Common myeloid progenitor, CD34-positive (primary cell): ENCODE results near the gene NEUROD4. TPM values are rescaled to one million over a fixed set of nuclear protein-coding genes. Genes with fewer than 3 reads are reported as not detected.

Experiments
- CTCF ChIA-PET: fragments of 350-600 bp; sonication (Branson Sonifier 250); formaldehyde crosslinking; loops from one replicate; lab custom pipeline; 2021; ENCODE audit warnings: antibody characterized with exemption; lab: Charles Lee
- POLR2A ChIA-PET: fragments of 350-600 bp; sonication (Branson Sonifier 250); formaldehyde crosslinking; loops from one replicate; lab custom pipeline; 2021; ENCODE audit warnings: antibody characterized with exemption; lab: Charles Lee
- DNase-seq, 3 donors: peaks; one replicate each; pipeline versions ENCODE4 v3.0.0 to v3.0.0-alpha.2; 2013
- H3K27ac ChIP-seq, 2 experiments: 1 replicate in 1 of 2; 2 replicates in 1 of 2; pipeline ENCODE4 v1.7.0; 2013; ENCODE audit warnings: inconsistent platforms in 2 of 2, low read length in 2 of 2, mild to moderate bottlenecking in 2 of 2, low read depth in 1 of 2, moderate library complexity in 1 of 2; ENCODE audit not compliant: severe bottlenecking in 2 of 2, insufficient read depth in 1 of 2, poor library complexity in 1 of 2
- H3K27me3 ChIP-seq, 5 experiments: replicated peaks in 2 of 5; 1 replicate in 3 of 5; 2 replicates in 2 of 5; pipeline versions ENCODE4 v1.6.1 to v1.7.0; 2013; ENCODE audit warnings: low read length in 4 of 5, mild to moderate bottlenecking in 2 of 5, moderate library complexity in 2 of 5, inconsistent platforms in 1 of 5; ENCODE audit not compliant: insufficient read depth in 5 of 5, control insufficient read depth in 4 of 5
- H3K36me3 ChIP-seq, 4 experiments: 1 replicate in 2 of 4; 2 replicates in 2 of 4; pipeline versions ENCODE4 v1.6.1 to v1.7.0; 2013; ENCODE audit warnings: low read length in 3 of 4, control low read depth in 1 of 4, mild to moderate bottlenecking in 1 of 4; ENCODE audit not compliant: control insufficient read depth in 4 of 4, insufficient read depth in 4 of 4
- H3K4me1 ChIP-seq, 4 experiments: 1 replicate in 3 of 4; 2 replicates in 1 of 4; pipeline versions ENCODE4 v1.6.1 to v1.7.1; 2013; ENCODE audit warnings: low read length in 3 of 4, mild to moderate bottlenecking in 3 of 4, control low read depth in 1 of 4, inconsistent platforms in 1 of 4, moderate library complexity in 1 of 4; ENCODE audit not compliant: control insufficient read depth in 4 of 4, insufficient read depth in 4 of 4; ENCODE audit errors: control extremely low read depth in 1 of 4
- H3K4me3 ChIP-seq, 7 experiments: 1 replicate in 4 of 7; 2 replicates in 3 of 7; pipeline versions ENCODE4 v1.5.1 to v1.7.0; 2013; ENCODE audit warnings: mild to moderate bottlenecking in 7 of 7, low read length in 6 of 7, moderate library complexity in 6 of 7, inconsistent platforms in 2 of 7, low read depth in 2 of 7, control low read depth in 1 of 7; ENCODE audit not compliant: insufficient read depth in 4 of 7, control insufficient read depth in 1 of 7; ENCODE audit errors: extremely low read depth in 1 of 7
- H3K9me3 ChIP-seq, 5 experiments: 1 replicate in 4 of 5; 2 replicates in 1 of 5; pipeline versions ENCODE4 v1.6.1 to v1.7.1; 2013; ENCODE audit warnings: low read length in 4 of 5, mild to moderate bottlenecking in 2 of 5, inconsistent platforms in 1 of 5, low read depth in 1 of 5, moderate library complexity in 1 of 5; ENCODE audit not compliant: control insufficient read depth in 4 of 5, insufficient read depth in 2 of 5; ENCODE audit errors: control extremely low read depth in 1 of 5
- WGBS: methylation state at CpG from one replicate; pipeline ENCODE4 v1.1.5; 2013; ENCODE audit not compliant: insufficient coverage; 5-methylcytosine and 5-hydroxymethylcytosine counted together
- polyA plus RNA-seq: library from polyadenylated mRNA; unstranded; fragments of 120-200 nt; gene quantifications from one replicate; pipeline ENCODE4 v1.2.1, GENCODE V29; 2013

Gene NEUROD4, protein sequence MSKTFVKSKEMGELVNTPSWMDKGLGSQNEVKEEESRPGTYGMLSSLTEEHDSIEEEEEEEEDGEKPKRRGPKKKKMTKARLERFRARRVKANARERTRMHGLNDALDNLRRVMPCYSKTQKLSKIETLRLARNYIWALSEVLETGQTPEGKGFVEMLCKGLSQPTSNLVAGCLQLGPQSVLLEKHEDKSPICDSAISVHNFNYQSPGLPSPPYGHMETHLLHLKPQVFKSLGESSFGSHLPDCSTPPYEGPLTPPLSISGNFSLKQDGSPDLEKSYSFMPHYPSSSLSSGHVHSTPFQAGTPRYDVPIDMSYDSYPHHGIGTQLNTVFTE
- polyA plus RNA-seq = not detected

DNA sequence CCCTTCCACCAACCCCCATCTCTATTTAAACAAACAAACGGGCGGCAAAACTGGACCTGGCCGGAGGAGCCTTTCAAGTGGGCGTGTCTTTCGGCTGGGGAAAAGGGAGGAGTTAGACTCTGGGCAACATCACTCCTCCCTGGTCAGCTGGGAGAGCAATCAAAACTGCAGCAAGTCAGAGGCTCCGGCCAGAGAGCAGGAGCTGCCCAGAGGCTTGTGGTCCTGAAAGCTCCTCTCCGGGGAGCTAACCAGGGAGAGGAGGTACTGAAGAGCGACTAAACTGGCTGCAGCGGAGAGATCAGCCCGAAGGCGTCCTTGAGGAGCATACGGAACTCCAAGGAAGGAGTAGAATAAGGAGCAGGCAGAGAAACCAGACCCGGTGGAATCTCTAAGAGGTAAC is at the start of gene NEUROD4:
Gene NEUROD4 (plus strand): TSS at position 191 of the 400 bp plus-strand sequence. CDS start 6,466 bp downstream, outside the sequence.
- H3K9me3 ChIP-seq = no peaks in the 10 kb centered on the region
- no peak within 1 kb of the TSS for H3K27ac ChIP-seq
- 6% methylated on average over 10 of the region's 13 CpGs for WGBS
- H3K4me1 ChIP-seq = no peaks in the 10 kb centered on the region
- peak; percentile 36 to 73 (median 70) for DNase-seq
- no peaks in the 10 kb centered on the region for H3K36me3 ChIP-seq
- peaks cover 10 to 59% (median 38%) of the 10 kb centered on the region in 5 experiments for H3K27me3 ChIP-seq
- H3K4me3 ChIP-seq = no peak within 1 kb of the TSS
- ChIA-PET CTCF (interaction anchor here (0.9 to 2.8 kb wide), 7 partner anchors 9 to 51 kb away, joined by 3 to 10 read pairs (median 4); no protein-coding TSS in a partner anchor), POLR2A (no interaction called here)

- no peaks in the 10 kb centered on the region for H3K27me3 ChIP-seq
- H3K9me3 ChIP-seq = no peaks in the 10 kb centered on the region
- 100% methylated on average over 3 of the region's 3 CpGs for WGBS
- CTCF ChIA-PET = interaction anchor here (0.9 to 13.7 kb wide), 8 partner anchors 10 to 213 kb away, joined by 3 to 112 read pairs (median 8); partner anchors contain the start of gene TESPA1
- POLR2A ChIA-PET = interaction anchor here (1.3 kb wide), 1 partner anchor 12 kb away, joined by 4 read pairs; no protein-coding TSS in a partner anchor
- no peak for DNase-seq
- peaks cover 19 to 78% (median 41%) of the 10 kb centered on the region in 4 experiments for H3K4me1 ChIP-seq
- peaks cover 3 to 52% (median 42%) of the 10 kb centered on the region in 4 experiments for H3K36me3 ChIP-seq
- H3K4me3 ChIP-seq = no peak overlapping the region
- H3K27ac ChIP-seq = no peak overlapping the region
These were observed 49.0 kb upstream of the NEUROD4 start for GRCh38 chr12:54970741-54971140.

- WGBS = no CpG with 5 or more reads among the region's 3 CpGs
- ChIA-PET CTCF (interaction anchor here (1.0 to 13.7 kb wide), 9 partner anchors 8 to 98 kb away, joined by 3 to 112 read pairs (median 5); no protein-coding TSS in a partner anchor), POLR2A (no interaction called here)
- Histone ChIP-seq H3K4me3 (no peak overlapping the region), H3K4me1 (peaks cover 17 to 78% (median 42%) of the 10 kb centered on the region in 4 experiments), H3K27ac (peak overlapping the region; percentile 2 to 6), H3K27me3 (no peaks in the 10 kb centered on the region), H3K36me3 (peaks cover 3 to 44% (median 32%) of the 10 kb centered on the region in 4 experiments), H3K9me3 (no peaks in the 10 kb centered on the region)
- DNase-seq = no peak
These were observed 46.2 kb upstream of the NEUROD4 start for GRCh38 chr12:54973556-54973955.

GRCh38 chr12:54974279-54974678 is 45.5 kb upstream of the NEUROD4 start:
- no peaks in the 10 kb centered on the region for H3K27me3 ChIP-seq
- POLR2A ChIA-PET = no interaction called here
- over 99% methylated on average over 11 of the region's 12 CpGs for WGBS
- no peak for DNase-seq
- H3K4me3 ChIP-seq = no peak overlapping the region
- no peaks in the 10 kb centered on the region for H3K9me3 ChIP-seq
- CTCF ChIA-PET = interaction anchor here (1.0 to 13.7 kb wide), 8 partner anchors 8 to 98 kb away, joined by 3 to 112 read pairs (median 7); no protein-coding TSS in a partner anchor
- peak overlapping the region in 1 of 2 experiments; percentile 2 for H3K27ac ChIP-seq
- H3K36me3 ChIP-seq = peaks cover 3 to 44% (median 32%) of the 10 kb centered on the region in 4 experiments
- peaks cover 21 to 78% (median 46%) of the 10 kb centered on the region in 4 experiments for H3K4me1 ChIP-seq

GRCh38 chr12:54975272-54975671 is 44.5 kb upstream of the NEUROD4 start:
- Histone ChIP-seq H3K4me3 (peak overlapping the region in 1 of 7 experiments; percentile 10), H3K36me3 (peaks cover 3 to 43% (median 33%) of the 10 kb centered on the region in 4 experiments), H3K4me1 (peaks cover 28 to 81% (median 48%) of the 10 kb centered on the region in 4 experiments), H3K27ac (peak overlapping the region in 1 of 2 experiments; percentile 6), H3K9me3 (no peaks in the 10 kb centered on the region), H3K27me3 (no peaks in the 10 kb centered on the region)
- CTCF ChIA-PET = interaction anchor here (1.3 to 13.7 kb wide), 5 partner anchors 10 to 97 kb away, joined by 4 to 112 read pairs (median 7); no protein-coding TSS in a partner anchor
- POLR2A ChIA-PET = no interaction called here
- DNase-seq = no peak
- WGBS = no CpG with 5 or more reads among the region's 2 CpGs

DNA sequence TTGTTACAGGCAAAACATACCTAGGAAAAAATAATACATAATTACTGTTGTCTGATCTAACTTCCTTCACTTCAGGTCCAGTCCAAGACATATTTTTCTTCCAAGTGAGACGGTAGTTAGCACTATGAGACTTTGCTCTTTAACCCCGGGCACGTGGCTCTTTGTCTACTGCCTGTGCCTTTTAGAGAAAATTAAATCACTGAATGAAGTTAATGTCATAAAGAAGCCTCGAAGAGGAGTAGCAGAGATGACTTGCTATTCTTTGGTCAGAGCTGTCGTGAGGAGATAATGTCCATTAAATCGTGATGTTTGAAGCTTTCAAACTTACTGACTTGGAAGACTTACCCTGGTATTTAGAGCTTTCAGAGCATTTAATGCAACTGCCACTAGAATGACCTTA is 43.9 kb upstream of the NEUROD4 start:
- H3K27me3 ChIP-seq = no peaks in the 10 kb centered on the region
- 42% methylated on average over 3 of the region's 6 CpGs for WGBS
- CTCF ChIA-PET = interaction anchor here (1.3 to 13.7 kb wide), 5 partner anchors 8 to 96 kb away, joined by 4 to 112 read pairs (median 12); no protein-coding TSS in a partner anchor
- DNase-seq = no peak
- H3K27ac ChIP-seq = peak overlapping the region in 1 of 2 experiments; percentile 73
- peaks cover 30 to 84% (median 54%) of the 10 kb centered on the region in 4 experiments for H3K4me1 ChIP-seq
- POLR2A ChIA-PET = interaction anchor here (0.6 to 1.0 kb wide), 2 partner anchors 13 to 27 kb away, joined by 3 read pairs; no protein-coding TSS in a partner anchor
- peaks cover 3 to 40% (median 31%) of the 10 kb centered on the region in 4 experiments for H3K36me3 ChIP-seq
- H3K9me3 ChIP-seq = no peaks in the 10 kb centered on the region
- H3K4me3 ChIP-seq = peak overlapping the region in 3 of 7 experiments; percentile 1 to 45 (median 39)
